ENCODE results near the gene GDF10. TPM values are rescaled to one million over a fixed set of nuclear protein-coding genes. Genes with fewer than 3 reads are reported as not detected.

The GDF10 gene
- polyA plus RNA-seq, 1 of the 3 experiments (the other 2 are of a cell fraction): 0.02 TPM

- Histone ChIP-seq H3K9me2 (no peaks in the 10 kb centered on the region), H3K4me3 (ENCODE audit: low read depth in 2 of 2, low read length in 1 of 2) (no peak overlapping the region), H3K27me3 (ENCODE audit: insufficient read depth) (peaks cover 6% of the 10 kb centered on the region; the same call in 1 of the 2 replicates), H3K36me3 (replicated peaks in 1 of 2; ENCODE audit: control insufficient read depth in 1 of 2, insufficient read depth in 2 of 2, low read length in 1 of 2) (no peaks in the 10 kb centered on the region), H2AFZ (ENCODE audit: low read depth) (no peak overlapping the region), H4K20me1 (ENCODE audit: insufficient read depth) (no peaks in the 10 kb centered on the region), H3K27ac (ENCODE audit: low read depth in 2 of 2, low read length in 1 of 2) (no peak overlapping the region), H3K9me3 (no peaks in the 10 kb centered on the region), H3K79me2 (ENCODE audit: insufficient read depth) (no peaks in the 10 kb centered on the region), H3K4me1 (ENCODE audit: control insufficient read depth in 1 of 2, insufficient read depth in 2 of 2, low read depth in 1 of 2, low read length in 1 of 2) (peaks cover 0 to 17% of the 10 kb centered on the region in 2 experiments; a peak in 1 of 4 replicates), H3F3A (replicated peaks; ENCODE audit: insufficient read depth) (no peaks in the 10 kb centered on the region), H3K4me2 (no peak overlapping the region), H3K9ac (no peak overlapping the region)
- no peak for DNase-seq
- 17% methylated on average over 4 of the region's 8 CpGs for WGBS (ENCODE audit: low lambda C conversion rate)
- TF ChIP-seq TCF12 (IDR thresholded peaks at IDR 0.05) (no peak), NRF1 (IDR thresholded peaks at IDR 0.05; ENCODE audit: low read depth, low read length) (no peak), TAF1 (IDR thresholded peaks at IDR 0.05; ENCODE audit: borderline replicate concordance, low read depth, low read length) (no peak), RFX5 (IDR thresholded peaks at IDR 0.05; ENCODE audit: low read length) (no peak), CTCF (IDR thresholded peaks at IDR 0.05) (no peak), FOXM1 (IDR thresholded peaks at IDR 0.05; ENCODE audit: low read depth) (no peak), JUND (IDR thresholded peaks at IDR 0.05) (no peak), NFIC (IDR thresholded peaks at IDR 0.05; ENCODE audit: borderline replicate concordance) (no peak), FOXJ3 (CRISPR knock-in tag; IDR thresholded peaks at IDR 0.05) (no peak), MAX (IDR thresholded peaks at IDR 0.05; ENCODE audit: low read depth) (no peak), CHD2 (IDR thresholded peaks at IDR 0.05; ENCODE audit: low read length, partially characterized antibody) (no peak), EZH2phosphoT487 (IDR thresholded peaks at IDR 0.05; ENCODE audit: borderline replicate concordance, low read depth) (no peak), USF2 (IDR thresholded peaks at IDR 0.05; ENCODE audit: borderline replicate concordance, low read depth, low read length) (no peak), ELF1 (IDR thresholded peaks at IDR 0.05) (no peak), FOSL2 (IDR thresholded peaks at IDR 0.05; ENCODE audit: borderline replicate concordance, low read depth) (no peak), EP300 (IDR thresholded peaks at IDR 0.05; ENCODE audit: borderline replicate concordance in 1 of 2, low read depth in 1 of 2, low read length in 1 of 2) (no peak), YY1 (IDR thresholded peaks at IDR 0.05; ENCODE audit: low read depth) (no peak)
- CTCF ChIA-PET: interaction anchor here (1.2 to 2.1 kb wide), 2 partner anchors 9 to 297 kb away, joined by 4 to 7 read pairs; no protein-coding TSS in a partner anchor
- POLR2A ChIA-PET: no interaction called here
These were observed 21.7 kb downstream of the GDF10 start for GRCh38 chr10:47321521-47322195.
